Sciatic nerve (tissue), 2 donors: ENCODE results near the gene RFX4. TPM values are rescaled to one million over a fixed set of nuclear protein-coding genes. Genes with fewer than 3 reads are reported as not detected.

Experiments
- ATAC-seq: fragments of 200-7000 bp; cut with Tn5 transposase; one replicate; pipeline ENCODE4 v1.9.1; 2020; ENCODE audit warnings: mild to moderate bottlenecking, moderate library complexity
- DNase-seq: peaks from one replicate; pipeline ENCODE4 v3.0.0-alpha.2; 2020; ENCODE audit warnings: low spot score
- intact Hi-C: fragments of 100-400 bp; cut with DNase I; formaldehyde crosslinking; loops from one replicate; pipeline ENCODE4 v1.14.2; 2022
- total RNA-seq: library from RNA; stranded (reverse); fragmentation: NEBNext Ultra II Directional; extraction: Animal tissue kit (Norgen Biotek cat#: 25700); gene quantifications from one replicate; pipeline ENCODE4 v1.2.1, GENCODE V29; 2021
- donor health status: DM: no; HTN: no; CAD: no.
- donor health status: DM: no; HTN: no; CAD: no.

Gene RFX4
- total RNA-seq, 1 donor from 2014 or later = not detected

DNA sequence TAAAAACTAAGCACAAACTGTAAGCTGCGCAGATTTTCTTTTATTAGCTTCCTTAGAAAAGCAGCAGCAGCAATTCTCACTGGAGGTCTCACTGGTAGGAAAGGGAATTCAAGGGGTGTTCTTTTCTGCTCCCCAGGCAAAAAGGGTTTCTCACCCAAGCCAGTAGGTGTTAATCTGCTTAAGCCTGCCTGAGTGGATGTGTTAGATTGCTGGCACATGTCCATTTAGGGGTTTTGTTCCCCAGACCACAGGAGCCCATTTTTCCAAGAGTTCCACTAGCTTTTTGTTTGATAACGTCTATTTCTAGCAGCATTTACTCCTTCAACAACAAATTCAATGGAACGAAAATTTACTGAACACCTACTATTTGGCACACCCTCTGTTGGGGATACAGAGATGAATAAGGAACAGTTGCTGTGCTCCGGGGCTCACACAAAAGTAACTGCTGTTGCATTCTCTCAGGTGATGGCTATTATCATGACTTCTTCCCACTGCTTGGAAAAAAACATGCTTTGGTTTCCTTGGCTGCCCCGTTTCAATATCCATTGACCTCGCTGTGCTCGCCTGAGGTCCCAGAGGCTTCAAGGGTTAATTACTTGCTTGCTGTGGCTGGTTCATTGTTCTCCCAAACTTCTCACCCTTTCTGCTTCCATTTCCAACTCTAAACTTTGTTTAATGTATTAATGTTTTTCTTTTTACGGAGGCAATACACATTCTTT is 160.6 kb downstream of the RFX4 start:
- intact Hi-C loops = no loop called here
- no peak for DNase-seq
- no peak for ATAC-seq

DNA sequence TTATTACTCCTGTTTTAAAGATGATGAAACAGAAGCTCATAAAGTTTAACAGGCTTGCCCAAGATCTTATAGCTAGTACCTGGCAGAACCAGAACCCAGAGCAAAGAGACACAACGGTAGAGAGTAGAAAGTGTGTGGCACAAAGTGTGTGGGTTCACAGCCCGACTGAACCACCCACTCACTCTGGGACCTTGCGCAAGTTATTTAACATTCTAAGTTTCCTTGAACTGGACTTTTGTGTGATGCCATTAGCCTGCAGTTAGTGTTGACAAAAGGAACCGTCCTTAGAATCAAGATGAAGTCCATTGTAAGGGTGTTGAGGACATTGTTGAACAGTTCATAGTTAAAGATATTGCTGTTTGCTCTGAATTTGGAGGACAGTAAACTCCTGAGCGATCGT is 161.8 kb downstream of the RFX4 start:
- no peak for DNase-seq
- no peak for ATAC-seq
- intact Hi-C loops = no loop called here

DNA sequence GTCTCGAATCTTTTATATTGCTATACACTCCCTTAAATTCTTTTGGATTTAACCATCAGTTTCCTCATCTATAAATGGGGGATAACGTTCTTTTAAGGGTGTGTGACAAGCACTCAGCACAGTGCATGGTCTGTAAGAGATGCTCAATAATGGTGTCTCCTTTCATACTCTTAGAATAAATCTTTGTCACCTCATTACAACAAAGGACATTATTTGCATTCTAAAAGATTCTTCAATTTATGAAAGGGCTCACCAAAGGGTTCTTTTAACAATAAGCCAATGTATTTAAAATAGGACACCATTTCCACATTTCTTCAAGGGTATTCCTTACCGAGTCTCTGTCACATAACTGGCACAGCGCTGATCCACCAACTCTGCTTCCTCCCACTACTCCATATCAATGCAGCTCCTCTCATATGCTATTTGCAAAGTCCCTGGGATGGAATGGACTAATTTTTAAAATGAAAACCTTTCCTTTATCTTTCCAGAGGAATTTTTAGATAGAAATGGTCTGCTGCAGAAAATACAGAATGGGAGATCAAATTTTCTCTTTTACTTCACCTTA is 162.5 kb downstream of the RFX4 start:
- DNase-seq = no peak
- no peak for ATAC-seq
- intact Hi-C loops = no loop called here

DNA sequence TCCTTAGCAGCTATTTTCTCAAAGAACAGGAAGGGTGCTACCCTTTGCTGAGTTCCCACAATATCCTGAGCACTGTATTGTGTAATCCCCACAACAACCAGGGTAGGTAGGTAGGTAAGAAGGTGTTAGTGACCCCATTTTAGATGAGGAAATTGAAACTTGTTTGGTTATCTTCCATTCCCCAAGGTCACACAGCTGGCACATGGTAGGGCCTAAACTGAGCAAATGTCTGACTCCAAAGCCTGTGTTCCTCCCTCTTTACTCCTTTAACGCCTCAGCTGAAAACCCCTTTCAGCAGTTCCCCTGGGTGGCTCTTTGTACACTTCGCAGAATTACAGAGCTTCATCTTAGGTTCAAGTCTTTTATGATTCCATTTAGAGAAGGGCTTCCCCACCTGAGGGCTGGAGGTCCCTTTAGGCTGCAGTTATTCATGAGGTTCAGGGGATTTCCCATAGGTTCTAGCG is 165.2 kb downstream of the RFX4 start:
- ATAC-seq (no peak), DNase-seq (no peak)
- intact Hi-C loops = no loop called here

DNA sequence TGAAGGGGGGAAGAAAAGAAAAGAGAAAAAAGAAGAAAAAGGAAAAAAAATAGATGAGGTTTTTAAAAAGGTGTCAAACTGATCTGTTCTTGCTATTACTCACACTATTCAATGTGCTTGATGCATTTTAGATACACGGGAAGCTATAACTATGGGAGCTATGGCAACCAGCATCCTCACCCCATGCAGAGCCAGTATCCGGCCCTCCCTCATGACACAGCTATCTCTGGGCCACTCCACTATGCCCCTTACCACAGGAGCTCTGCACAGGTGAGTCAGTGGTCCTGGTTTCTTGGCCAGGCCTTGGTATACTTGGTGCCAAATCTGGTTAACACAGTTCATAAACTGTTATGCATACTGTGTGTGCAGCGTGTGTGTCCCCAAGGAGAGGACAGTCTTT is 167.7 kb downstream of the RFX4 start:
- intact Hi-C loops = no loop called here
- DNase-seq (no peak), ATAC-seq (no peak)

DNA sequence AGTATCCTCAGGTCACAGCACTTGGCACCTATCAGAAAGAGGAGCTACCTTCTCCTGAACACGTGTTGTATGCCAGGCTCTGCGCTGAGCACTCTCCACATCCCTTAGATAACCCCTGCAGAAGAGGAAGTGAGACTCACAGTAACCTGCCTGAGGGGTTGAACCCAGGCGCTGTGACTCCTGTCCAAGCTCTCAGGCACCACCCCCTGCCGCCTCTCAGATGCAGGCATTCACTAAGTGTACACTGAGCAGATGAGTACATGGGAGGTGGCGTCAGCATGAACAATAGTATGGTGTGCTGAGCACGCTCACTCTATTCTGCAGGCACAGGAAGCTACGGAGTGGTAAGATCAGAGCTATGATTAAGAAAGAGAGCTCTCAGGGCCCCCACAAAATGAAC is 170.7 kb downstream of the RFX4 start:
- intact Hi-C loops = no loop called here
- ATAC-seq (no peak), DNase-seq (no peak)

DNA sequence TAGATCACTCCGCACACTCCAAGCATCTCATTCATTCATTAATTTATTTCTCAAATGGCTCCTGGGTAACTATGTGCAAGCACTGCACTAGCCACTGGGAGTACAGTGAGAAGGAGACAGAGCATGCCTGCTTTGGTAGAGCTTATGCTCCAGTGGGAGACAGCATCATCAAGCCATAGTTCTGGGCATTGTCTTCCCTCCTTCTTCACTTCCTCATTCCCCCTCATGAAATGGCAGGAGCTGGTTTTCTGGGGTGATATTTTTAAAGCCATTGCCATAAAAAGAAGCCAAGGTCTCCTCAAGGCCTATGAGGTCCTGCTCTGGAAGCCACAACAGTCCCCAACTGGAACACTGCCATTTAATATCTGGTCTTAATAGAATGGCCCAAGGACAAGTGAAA is 171.5 kb downstream of the RFX4 start:
- DNase-seq (no peak), ATAC-seq (no peak)
- intact Hi-C loops = no loop called here

DNA sequence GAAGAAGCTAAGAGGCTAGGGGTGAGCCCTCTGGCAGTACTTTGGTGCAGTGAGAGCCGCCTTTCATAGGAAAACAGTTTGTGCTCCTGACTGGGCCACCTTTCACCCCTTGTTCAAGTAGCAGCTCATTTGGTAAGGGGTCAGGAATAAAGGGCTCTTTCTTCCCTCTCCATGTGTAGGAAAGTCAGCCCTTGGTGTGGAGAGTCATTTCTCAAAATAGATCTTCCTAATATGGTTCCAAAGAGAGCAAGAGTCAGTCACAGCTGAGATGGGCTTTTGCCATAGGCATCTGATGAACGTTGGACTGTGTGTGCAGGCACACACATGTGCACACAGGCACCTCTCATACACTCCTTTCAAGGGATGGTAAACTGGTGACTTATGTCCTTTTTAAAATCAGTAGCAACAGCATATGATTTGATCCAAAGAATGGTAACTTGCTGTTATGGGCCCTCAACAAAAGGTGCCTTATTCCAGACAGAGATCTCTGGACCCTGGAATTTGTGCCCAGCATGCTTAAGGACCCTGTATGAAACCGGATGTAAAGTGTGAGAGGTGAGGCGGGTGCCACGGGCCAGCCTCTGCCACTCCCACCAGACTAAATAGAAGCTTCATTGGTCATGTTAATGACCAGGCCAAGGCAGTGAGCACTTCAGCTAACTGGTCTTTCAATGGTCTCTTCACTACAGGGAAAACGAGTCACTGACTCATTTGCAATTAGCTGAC is 175.0 kb downstream of the RFX4 start:
- intact Hi-C loops = no loop called here
- ATAC-seq = peak; percentile 89
- DNase-seq = no peak

DNA sequence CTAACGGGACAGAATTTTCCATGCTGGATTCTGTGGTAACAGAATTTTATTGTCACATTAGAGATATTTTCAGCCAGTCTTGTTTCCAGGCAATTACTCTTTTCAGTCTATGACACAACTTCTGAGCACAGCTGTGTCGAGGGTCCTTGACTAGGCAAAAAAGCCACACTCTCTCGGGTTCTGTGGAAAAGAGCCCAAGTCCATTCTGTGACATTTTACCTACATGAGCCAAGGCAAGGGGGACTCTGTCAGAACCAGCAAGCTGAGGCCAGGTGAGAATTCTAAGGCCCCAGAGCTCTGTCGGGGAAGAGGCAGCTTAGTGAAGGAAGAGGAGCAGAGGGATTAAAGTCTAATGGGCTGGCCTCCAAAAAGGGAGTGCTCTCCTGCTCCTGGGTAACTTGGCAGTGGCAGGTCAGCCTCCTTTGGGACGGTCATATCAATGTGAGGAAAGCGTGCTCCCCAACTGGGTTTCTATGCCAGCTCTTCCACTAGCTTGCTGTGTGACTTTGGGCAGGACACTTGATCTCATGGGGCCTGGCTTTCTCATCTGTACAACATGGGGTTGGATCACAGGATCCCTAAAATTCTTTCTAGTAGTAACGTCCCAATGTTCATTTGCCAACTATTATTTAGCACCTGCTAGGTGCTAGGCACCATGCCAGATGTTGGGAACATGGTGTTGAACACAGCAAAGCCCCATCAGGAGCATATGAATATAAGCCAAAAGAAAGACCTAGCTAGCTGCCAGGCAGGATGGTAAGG is 175.7 kb downstream of the RFX4 start:
- DNase-seq = no peak

DNA sequence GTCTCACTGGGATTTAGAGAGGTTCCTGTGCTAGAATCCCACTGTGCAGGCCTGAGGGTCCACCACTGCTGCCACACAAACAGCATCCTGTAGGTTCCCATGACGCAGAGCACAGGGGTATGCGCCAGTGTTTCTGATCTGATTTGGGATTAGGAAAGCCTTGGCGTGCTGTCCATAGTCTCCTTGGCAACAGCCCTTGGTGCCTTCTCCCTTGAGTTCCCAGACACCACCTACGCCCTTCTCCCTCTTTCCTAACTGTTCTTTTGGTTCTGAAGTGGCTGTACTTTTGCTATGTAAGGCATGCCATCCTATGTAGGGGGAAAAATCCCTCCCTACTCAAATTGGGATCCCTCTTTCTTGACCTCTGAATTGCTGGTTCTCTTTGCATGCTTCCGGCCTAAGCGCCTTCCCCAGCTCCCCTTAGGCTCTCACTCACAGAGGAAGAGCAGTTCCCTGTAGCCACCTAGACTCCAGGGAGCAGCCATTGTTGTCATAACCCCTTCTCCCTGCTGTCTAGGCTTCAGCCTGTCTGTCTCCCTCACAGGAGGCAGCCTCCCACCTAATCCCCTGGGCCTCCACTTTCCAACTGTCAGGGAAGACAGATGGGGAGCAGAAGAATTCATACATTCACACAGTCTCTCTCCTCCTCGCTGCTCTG is 176.9 kb downstream of the RFX4 start:
- ATAC-seq (peak; percentile 83), DNase-seq (no peak)
- intact Hi-C loops = no loop called here

More for the DNA sequence above, 175.7 kb downstream of the RFX4 start:
- ATAC-seq = peak; percentile 33
- intact Hi-C loops = no loop called here

DNA sequence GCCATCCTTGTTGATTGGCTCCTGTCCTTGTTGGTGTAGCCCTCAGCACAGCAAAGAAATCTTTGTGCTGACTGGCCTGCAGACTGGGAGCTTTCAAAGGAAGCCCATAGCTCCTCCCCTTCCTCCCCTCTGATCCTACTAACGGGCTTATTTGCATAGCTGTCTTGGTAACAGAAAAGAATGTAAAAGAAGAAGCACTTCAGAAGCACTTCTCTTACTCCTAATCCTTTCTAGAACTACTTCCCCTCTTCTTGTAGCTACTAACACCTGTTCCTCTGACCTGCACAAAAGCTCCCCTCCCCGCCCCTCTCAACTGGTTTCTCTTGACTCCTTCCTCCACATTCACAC is 177.4 kb downstream of the RFX4 start:
- ATAC-seq (peak; percentile 53), DNase-seq (no peak)
- intact Hi-C loops = no loop called here

DNA sequence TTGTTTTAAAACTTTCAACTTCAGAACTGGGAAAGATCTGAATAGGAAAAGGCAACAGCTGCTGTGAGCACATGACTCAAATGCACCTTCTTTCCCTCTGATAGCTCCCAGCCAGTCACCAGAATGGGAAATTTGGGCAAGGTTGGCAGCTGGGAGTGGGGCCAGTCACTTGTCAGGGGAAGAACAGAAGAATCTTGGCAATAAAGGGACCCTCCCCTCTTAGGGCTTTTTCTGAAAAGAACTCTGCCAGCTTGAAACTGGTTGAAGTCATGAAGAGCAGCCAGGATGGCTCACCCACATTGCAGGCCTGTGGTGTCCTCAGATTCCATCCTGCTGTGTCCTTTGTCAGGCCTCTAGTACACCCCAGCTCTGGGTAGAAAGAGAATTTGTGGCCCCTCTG is 181.4 kb downstream of the RFX4 start:
- DNase-seq (no peak), ATAC-seq (no peak)
- intact Hi-C loops = no loop called here

DNA sequence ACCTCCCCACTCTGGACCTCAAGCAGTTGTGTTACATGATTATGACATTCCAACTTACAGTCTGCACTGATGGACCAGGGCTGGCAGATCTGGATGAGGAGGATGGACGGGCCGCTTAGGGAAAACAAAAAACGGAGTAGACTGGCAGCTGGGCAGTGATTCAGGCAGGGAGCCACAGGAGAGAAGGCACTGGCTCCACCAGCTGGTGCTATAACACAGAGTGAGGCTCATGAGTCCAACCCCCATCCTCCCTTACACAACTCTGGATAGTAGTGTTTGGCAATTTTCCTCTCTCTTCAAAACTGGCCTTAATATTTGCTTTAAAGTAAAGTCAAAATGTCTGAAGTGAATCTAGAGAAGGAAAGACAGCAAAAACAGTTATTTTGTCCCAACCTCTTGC is 181.9 kb downstream of the RFX4 start:
- DNase-seq = no peak
- ATAC-seq = peak; percentile 56
- intact Hi-C loops = no loop called here

DNA sequence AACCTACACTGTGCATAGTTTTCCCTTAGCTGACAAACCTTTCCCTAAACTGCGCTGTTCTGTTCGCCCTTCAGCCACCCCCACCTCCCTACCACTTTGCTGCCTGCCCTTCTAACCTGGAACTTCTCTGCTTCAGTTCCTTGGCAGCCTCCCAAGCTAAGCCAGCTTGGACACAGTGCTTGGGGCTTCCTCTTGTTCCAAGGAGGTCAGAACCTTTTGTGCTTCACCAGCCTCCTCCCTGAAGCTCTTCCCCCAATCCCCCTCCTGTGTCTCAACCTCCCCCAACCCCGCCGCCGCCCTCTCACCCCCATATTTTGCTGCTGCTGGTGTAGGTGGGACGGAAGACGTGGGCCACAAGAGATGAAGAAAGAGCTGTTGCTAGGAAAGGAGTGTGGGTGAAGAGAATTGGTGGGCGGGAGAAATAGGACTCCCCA is 183.6 kb downstream of the RFX4 start:
- ATAC-seq (peak; percentile 86), DNase-seq (peak; percentile 70)
- intact Hi-C loops = no loop called here

DNA sequence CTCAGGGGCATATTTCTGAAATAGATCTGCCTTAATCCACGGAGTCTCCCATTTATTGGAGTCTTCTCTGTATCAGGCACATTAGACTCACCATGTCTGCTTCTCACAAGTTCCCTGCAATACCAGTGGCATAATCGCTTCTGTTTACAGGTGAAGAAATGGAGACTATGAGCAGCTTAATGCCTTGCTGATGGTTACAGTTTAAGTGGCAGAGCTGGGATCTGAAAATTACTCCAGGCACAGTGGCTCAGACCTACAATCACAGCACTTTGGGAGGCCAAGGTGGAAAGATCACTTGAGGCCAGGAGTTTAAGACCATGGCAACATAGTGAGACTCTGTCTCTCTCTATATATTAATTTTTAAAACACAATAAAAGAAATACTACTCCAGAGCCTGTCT is 184.4 kb downstream of the RFX4 start:
- intact Hi-C loops = no loop called here
- no peak for DNase-seq
- ATAC-seq = no peak

DNA sequence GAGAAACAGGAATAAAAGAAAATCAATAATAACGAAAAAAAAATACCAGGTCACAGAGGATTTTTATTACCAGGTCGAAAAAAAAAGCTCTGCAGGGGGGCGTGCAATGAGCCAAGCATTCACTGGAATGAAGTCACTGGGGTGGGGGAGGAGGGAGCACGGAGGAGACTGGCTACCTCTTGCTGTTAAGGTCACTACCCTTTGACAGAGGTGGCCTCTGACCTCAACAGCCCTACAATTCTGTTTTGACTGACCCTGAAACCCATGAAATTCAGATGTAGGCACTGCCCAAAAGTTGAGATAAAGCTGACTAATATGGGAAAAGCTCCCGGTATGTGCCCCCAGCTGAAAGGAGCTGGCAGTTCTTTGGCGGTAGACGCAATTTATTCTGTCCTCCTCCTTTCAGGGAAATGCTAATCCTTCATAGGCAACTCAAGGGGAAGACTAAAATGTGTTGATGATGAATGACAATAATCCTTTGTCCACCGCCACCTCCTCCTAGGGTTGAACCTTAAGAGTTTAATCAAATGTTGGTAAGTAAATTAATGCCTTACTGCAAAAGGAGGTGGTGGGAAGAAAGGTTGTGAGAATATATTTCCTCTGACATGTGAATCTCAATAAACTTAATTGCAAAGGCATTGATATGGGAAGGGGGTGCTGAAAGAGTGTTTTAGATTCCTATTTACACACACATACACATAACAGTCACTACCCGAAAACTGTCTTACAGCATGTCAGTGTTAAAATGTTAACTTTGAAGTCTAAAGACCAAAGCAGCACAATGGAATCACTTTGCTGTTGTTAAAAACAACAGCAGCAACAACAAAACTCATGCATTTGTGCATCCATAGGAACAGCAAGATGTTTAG is 185.4 kb downstream of the RFX4 start:
- intact Hi-C loops = no loop called here
- DNase-seq = no peak
- ATAC-seq = no peak

DNA sequence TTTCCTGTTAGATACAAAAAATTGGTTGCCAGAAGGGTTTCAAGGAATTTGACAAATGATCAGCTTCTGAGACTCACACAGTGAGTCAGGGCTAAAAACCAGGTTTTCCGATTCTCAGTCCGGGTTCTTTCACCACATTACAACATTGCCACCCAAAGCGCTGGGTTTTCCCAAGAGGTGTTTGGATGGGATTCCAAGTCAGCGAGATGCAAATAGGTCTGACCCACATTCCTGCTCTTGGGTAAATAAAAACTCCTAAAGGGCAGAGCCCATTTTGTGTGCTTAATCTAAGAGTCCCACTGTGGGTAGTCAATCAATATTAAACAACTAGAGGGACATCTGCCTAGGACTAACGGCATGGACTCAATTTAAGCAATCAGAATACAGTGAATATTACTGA is 186.3 kb downstream of the RFX4 start:
- ATAC-seq = no peak
- intact Hi-C loops = no loop called here
- DNase-seq = no peak

DNA sequence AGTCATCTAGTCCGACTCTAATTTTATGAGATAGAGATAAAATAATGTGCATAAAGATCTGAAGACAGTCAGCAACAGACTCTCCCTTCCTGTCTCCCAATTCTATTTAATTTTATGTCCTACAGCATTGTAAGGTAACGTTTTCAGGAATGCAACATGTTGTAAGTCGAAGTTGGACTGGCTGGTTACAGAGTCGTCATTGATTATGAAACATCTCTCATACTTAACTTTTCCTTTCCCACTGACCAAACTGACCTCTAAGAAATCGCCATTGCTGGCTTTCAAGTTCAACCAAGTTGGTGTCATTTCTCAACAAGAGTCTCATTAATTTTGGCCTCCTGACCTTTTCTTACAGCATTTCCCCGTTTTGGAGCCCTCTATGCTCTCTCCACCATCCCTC is 186.7 kb downstream of the RFX4 start:
- DNase-seq = no peak
- ATAC-seq = no peak
- intact Hi-C loops = no loop called here
